GM18508 (cell line): ENCODE data around the gene MAGEA4.

ENCODE experiments used
- ATAC-seq: cut with Tn5 transposase; IDR thresholded peaks from one replicate; pipeline ENCODE4 v1.9.1; 2021; ENCODE audit warnings: moderate number of reproducible peaks; ENCODE audit not compliant: insufficient read depth, unreplicated experiment

MAGEA4 gene

GRCh38 chrX:151922692-151923091 lies 10.0 kb downstream of the MAGEA4 start:
- ATAC-seq: no peak

- no peak for ATAC-seq
These were observed 11.0 kb downstream of the MAGEA4 start for GRCh38 chrX:151923648-151924047.

GRCh38 chrX:151929126-151929525 lies 16.4 kb downstream of the MAGEA4 start:
- ATAC-seq: no peak

- no peak for ATAC-seq
These were observed 22.7 kb downstream of the MAGEA4 start for GRCh38 chrX:151935358-151935757.

- no peak for ATAC-seq
These were observed 25.5 kb downstream of the MAGEA4 start for GRCh38 chrX:151938172-151938571.

- no peak for ATAC-seq
These were observed 42.0 kb downstream of the MAGEA4 start for GRCh38 chrX:151954730-151955129.

- no peak for ATAC-seq
These were observed 45.4 kb downstream of the MAGEA4 start for GRCh38 chrX:151958101-151958500.

- ATAC-seq: no peak
These were observed 49.3 kb downstream of the MAGEA4 start for GRCh38 chrX:151962034-151962433.

- no peak for ATAC-seq
These were observed 53.5 kb downstream of the MAGEA4 start for GRCh38 chrX:151966236-151966635.

DNA sequence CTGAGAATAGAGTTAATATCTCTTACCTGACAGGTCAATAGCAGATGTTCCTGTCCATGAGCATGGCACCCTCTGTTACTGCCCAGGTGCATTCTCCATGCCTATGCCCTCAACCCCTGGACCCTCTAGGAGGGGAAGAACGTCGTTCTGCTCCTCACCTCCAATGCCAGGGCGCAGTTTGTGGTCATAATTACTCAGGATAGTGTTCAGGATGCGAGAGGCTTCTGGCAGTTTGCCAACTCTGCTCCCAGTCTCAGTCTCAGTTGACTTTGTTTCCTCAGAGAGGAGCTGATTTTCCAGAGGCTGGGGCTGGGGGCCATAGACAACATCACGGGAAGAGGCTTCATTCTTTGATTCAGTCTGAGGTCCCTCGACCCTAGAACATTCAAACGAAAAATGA lies 57.3 kb downstream of the MAGEA4 start:
- no peak for ATAC-seq

DNA sequence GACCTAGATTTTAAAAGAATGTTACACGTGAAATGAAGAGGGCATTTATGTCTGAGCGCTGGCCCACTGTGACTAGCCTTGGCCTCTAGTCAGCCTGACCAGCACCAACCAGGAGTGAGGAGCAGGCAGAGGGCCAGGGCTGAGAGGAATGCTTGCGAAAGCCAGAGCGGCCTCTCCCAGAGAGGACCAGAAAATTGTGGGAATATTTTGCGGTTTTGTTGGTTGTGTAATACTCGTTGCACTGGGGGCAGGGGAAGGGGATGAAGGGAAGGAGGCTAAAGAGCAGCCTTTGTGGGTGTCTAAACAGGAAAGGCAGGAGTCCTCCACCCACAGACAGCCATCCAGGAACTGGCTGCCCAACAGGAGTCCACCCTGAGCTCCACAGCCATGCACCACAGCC lies 58.0 kb downstream of the MAGEA4 start:
- no peak for ATAC-seq

DNA sequence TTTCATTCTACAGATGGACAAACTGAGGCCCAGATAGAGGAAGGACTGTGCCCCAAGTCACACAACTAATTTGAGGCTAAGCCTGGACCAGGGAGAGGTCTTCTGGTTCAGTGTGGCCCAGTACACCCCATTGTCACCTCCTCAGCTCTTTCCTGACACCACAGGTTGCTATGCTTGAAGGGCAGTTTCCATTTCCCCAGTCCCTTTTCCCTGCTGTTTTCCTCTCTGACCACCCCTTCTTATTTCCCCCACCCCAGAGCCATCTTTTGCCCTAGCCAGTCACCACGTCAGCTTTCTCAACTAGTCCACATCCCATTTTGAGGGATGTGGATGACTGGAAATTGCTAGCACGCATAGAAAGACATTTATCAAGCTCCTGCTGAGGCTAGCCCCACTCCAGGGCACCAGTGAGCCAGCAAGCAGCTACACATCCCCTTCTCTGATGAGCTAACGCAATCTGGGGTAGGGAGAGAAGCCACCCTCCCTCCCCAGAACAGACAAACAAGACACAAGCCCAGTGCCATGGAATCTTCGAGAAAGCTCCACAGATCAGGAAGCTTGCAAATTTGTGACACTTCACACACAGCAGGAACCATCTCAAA lies 60.5 kb downstream of the MAGEA4 start:
- ATAC-seq: no peak

GRCh38 chrX:151973851-151974335 lies 61.2 kb downstream of the MAGEA4 start:
- no peak for ATAC-seq
